DMS53 treated with DMSO at 0.1 percent for 48 hours (cell line): ENCODE data around the gene PRKAA1.
"Not testable (repeated sequence)": the region's sequence is repeated elsewhere in the genome, so short reads cannot be mapped to it uniquely, and the experiment has no call there.

Experiments used
- DNase-seq: peaks from one replicate; lab custom pipeline; 2025; ENCODE audit not compliant: unreplicated experiment; lab: John Stamatoyannopoulos, UW

Gene PRKAA1

GRCh38 chr5:40826489-40827187, 28.5 kb upstream of the PRKAA1 start:
- no peak for DNase-seq

DNA sequence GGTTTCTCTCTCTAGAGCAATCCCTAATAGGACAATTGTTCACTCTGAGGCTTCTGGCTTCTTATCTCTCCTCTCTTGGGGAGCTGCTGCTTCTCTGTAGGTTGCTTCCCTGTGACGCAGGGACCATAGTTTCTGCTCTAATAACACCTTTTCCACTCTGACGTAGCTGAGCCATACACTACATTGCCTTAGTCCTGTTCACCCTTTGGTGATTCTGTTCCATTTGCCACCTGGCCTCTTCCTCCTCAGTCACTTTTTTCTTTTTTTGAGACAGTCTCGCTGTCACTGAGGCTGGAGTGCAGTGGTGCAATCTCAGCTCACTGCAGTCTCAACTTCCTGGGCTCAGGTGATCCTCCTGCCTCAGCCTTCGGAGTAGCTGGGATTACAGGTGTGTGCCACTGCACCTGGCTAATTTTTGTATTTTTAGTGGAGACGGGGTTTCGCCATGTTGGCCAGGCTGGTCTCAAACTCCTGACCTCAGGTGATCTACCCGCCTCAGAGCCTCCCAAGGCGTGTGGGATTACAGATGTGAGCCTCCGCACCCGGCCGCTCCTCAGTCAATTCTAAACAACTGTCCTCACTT, 27.4 kb upstream of the PRKAA1 start:
- not testable (repeated sequence) for DNase-seq

DNA sequence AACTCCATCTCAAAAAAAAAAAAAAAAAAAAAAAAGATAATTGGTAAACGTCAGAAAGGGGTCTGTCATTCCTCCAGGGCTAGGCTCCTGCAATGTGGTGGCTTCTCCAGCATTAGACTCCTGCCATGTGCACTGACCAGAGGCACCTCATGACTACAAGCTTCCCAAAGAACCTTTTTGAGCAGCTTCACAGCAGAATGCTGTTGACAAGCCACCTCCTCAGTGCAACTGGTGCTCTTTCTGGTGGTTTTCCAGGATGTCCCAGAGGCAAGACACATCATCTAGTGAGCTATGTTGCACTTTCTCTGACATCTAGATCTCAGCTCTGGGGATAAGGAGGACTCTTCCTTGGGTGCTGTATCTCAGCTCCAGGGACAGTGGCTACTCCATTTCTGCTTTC, 25.3 kb upstream of the PRKAA1 start:
- no peak for DNase-seq

- no peak for DNase-seq
Observed at GRCh38 chr5:40813698-40814281, 15.6 kb upstream of the PRKAA1 start.

DNA sequence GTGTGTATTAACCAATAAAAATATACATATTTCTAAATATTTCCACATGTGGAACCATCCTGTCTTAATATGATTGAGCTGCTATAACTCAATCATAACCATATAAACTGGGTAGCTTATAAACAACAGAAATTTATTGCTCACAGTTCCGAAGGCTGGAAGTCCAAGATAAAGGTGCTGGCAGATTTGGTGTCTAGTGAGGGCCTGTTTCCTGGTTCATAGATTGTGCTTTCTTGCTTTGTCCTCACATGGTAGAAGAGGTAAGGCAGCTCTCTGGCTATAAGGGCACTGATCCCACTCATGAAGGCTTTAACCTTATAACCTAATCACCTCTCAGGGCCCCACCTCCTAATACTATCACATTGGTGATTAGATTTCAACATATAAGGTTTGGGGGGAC, 14.0 kb upstream of the PRKAA1 start:
- DNase-seq = no peak

- DNase-seq = no peak
Observed at GRCh38 chr5:40801771-40802562, 3.8 kb upstream of the PRKAA1 start.

GRCh38 chr5:40799258-40799657, 1.1 kb upstream of the PRKAA1 start:
- DNase-seq = no peak

GRCh38 chr5:40798801-40799210, 632 bp upstream of the PRKAA1 start:
- DNase-seq = no peak

DNA sequence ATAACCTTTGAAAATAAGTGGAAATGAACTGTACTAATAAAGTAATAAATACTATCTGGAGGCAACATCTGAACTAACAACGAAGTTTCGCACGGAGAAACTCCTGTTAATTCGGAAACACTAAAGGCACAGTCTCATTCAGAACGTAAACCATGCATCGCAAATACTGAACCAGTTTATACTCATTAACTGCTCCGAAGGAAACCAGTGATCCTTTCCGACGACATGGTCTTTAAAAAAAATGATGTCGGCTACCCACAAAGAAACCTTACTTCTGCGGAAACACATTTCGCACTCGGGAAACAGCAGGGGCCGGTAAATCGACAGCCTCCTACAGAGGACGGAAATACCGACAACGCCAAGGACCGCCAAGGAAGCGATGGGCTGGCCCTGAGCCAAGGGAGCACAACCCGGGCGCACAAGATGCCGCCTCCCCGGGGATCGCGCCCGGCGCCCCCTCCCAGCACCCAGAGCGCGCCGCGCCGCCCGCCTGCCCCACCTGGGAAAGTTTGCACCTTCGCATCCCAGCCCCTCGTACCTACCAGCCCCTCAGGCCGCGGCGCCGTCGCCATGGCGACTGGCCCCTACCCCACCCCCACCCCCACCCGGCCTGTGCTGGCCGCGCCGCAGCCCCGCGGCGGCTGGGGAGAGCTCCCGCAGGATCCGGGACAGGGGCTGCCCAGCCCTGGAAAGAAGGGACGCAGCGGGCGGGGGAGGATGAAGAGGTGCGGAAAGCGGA, 732 bp downstream of the PRKAA1 start:
- DNase-seq = peak; percentile 22

- no peak for DNase-seq
Observed at GRCh38 chr5:40796487-40796889, 1.7 kb downstream of the PRKAA1 start.

DNA sequence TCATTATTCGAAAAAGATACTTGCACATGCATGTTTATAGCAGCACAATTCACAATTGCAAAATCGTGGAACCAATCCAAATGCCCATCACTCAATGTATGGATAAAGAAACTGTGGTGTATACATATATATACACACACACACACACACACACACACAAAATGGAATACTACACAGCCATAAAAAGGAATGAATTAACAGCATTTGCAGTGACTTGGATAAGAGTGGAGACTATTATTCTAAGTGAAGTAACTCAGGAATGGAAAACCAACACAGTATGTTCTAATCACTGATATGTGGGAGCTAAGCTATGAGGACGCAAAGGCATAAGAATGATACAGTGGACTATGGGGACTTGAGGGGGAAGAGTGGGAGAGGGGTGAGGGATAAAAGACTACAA, 3.3 kb downstream of the PRKAA1 start:
- not testable (repeated sequence) for DNase-seq

DNA sequence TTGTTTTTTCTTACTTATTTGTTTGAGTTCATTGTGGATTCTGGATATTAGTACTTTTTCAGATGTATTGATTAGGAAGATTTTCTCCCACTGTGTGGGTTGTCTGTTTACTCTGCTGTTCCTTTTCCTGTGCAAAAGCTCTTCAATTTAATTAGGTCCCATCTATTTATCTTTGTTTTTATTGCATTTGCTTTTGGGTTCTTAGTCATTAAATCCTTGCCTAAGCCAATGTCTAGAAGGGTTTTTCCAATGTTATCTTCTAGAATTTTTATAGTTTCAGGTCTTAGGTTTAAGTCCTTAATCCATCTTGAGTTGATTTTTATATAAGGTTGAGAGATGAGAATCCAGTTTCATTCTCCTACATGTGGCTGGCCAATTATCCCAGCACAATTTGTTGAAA, 3.8 kb downstream of the PRKAA1 start:
- not testable (repeated sequence) for DNase-seq

DNA sequence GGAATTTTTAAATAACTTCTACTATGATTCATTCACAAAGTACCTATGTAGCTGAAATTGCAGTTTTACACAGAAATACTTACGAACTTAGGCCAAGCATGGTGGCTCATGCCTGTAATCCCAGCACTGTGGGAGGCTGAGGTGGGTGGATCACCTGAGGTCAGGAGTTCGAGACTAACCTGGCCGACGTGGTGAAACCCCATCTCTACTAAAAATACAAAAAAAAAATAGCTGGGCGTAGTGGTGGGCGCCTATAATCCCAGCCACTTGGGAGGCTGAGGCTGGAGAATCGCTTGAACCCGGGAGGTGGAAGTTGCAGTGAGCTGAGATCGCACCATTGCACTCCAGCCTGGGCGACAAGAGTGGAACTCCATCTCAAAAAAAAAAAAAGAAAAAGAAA, 5.5 kb downstream of the PRKAA1 start:
- DNase-seq = not testable (repeated sequence)

GRCh38 chr5:40791715-40792139, 6.4 kb downstream of the PRKAA1 start:
- no peak for DNase-seq

GRCh38 chr5:40790947-40791593, 7.1 kb downstream of the PRKAA1 start:
- DNase-seq = no peak

DNA sequence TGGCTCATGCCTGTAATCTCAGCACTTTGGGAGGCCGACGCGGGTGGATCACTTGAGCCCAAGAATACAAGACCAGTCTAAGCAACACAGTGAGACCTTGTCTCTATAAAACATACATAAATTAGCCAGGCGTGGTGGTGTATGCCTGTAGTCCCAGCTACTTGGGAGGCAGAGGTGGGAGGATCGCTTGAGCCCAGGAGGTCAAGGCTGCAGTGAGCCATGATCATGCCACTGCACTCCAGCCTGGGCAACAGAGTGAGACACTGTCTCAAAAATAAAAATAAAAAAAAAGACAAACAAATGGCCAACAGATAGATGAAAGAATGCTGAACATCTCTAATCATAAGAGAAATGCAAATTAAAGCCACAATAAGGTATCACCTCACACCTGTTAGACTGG, 9.2 kb downstream of the PRKAA1 start:
- DNase-seq = not testable (repeated sequence)

DNA sequence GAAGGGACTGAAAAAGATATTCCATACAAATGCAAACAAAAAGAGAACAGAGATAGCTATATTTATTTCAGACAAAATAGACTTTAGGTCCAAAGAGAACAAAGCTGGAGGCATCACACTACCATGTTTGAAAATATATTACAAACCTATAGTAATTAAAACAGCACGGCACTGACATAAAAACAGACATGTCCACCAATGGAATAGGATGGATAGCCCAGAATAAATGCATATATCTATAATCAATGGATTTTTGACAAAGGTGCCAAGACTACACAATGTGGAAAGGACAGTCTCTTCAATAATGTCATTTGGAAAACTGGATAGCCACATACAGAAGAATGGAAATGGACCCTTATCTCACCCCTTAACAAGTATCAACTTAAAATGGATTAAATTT, 10.2 kb downstream of the PRKAA1 start:
- DNase-seq = no peak

GRCh38 chr5:40786664-40787063, 11.5 kb downstream of the PRKAA1 start:
- not testable (repeated sequence) for DNase-seq

DNA sequence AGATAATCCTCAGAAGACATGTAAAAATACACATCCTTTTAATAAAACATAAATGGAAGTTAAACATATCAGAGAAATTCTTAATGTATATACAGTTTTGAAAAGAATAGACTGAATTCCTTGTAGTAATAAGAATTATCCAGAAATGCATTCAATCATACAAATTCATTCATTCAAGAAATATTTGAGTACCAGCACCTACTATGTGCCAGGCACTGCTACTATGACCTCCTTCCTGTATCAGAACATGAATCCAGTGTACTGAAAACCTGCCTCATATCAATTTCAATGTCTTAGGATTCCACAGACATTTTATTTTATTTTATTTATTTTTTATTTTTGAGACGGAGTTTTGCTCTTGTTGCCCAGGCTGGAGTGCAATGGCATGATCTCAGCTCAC, 13.3 kb downstream of the PRKAA1 start:
- no peak for DNase-seq

DNA sequence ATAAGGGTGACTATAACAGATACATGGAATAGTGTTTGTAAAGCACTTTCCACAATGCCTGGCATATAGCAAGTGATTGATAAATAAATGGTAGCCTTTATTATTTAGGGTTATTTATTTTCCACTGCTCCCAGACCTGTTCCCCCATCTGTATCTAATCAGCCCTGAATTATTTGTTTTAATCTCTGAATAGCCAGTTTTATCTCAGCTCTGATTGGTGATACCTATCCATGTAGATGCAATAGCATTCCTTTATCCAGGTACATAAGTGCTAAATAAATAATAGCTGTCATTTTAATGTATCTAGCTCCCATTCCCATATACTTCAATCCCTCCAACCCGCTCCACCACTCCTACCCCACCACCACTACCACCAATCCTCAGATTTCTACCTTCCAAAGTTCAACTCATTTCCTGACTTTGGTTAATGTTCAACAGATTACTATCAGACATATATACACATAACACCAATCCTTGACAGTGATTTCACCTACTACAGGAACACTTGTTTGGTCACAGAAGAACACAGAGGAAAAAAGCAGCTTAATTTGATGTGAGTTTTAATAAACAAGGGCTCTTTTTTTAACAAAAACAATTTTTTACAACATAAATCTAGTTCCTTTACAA, 14.0 kb downstream of the PRKAA1 start:
- peak; percentile 47 for DNase-seq
